GM21723 (cell line): ENCODE measurements around the gene KCTD12.

Experiments
- ATAC-seq: cut with Tn5 transposase; IDR thresholded peaks from one replicate; pipeline ENCODE4 v1.9.1; 2021; ENCODE audit warnings: mild to moderate bottlenecking, moderate library complexity; ENCODE audit not compliant: unreplicated experiment

Gene KCTD12

DNA sequence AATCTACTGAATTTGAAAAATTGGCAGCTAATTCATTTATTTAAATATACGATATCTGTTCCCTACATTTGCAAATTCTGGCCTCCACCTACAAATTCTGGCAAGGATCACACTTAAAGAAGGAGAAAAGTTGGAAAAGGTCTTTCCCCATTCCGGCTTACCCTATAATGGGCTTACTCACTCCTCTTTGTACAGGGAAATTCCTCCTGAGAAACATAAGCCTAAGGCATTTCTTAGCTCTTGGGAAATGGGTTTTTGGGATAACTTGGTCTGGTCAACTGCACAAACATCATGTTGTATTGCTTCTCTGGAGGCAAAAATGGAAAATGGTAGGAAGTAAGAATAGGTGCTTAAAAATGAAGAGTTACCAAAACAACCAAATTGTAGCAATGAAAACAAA, 25.5 kb downstream of the KCTD12 start:
- ATAC-seq: no peak

DNA sequence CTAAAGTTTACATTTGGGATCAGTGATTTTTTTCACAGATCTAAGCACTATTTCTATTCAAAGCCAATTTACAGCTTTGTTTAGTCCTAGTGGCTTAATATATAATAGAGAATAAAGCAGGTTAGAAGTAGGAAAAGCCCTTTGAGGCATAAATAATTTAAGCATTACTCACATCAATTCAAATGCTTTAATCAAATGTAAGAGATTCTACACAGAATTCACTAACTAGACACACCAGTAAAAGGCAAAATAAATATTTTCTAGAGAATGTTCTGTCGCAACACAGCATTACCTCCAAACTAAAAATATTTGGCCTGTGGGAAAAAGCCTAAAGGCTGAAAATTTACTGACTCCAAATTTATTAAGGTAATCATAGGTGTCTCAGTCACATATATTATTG, 31.3 kb downstream of the KCTD12 start:
- no peak for ATAC-seq

DNA sequence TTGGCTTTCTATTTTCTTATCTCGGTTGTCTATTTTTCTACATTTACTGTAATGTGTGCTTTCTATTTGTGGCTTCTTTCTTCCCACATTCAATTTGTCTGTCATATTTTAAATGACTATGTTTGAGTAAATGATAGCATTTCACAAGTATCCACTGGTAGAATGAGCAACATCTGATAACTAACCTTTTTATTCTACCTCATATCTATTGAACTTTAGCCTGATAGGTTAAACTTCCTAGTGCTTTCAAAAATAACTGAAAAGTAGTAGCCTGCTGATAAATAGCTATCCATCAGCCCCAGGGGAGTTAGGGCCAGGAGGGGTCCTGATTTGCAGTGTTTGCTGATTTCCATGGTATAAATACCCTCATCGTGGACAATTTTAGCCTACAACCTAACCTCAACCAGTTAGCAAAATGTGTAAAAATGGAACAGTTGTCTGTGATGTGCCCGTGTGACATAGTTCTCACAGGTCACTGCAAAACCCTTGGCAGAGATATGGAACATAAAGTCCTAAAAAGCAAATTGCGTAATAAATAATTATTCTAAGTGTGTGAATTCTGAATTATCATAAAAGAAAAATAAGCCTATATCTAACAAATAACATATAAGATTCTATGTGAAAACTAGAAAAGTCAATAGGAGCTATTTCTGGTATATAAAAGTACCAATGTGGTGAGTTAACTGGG, 32.1 kb downstream of the KCTD12 start:
- no peak for ATAC-seq

DNA sequence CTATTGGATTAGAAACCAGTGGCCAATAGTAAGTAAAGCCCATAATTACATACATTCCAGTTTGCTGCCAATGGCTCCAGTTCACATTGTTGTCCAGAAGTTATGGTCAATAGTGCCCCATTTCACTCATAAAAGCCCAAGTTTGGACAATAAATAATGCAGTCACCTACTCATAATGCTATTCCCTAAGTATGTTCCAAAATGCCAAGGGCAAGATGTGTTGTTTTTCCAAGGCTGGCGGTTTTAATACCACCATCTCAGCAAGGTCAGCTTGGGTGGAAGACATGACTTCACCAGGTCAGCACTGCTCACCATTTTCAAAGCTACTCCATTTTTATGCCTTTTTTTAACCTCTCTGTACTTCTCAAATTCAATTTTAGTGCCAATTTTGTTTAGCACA, 32.7 kb downstream of the KCTD12 start:
- ATAC-seq: no peak

DNA sequence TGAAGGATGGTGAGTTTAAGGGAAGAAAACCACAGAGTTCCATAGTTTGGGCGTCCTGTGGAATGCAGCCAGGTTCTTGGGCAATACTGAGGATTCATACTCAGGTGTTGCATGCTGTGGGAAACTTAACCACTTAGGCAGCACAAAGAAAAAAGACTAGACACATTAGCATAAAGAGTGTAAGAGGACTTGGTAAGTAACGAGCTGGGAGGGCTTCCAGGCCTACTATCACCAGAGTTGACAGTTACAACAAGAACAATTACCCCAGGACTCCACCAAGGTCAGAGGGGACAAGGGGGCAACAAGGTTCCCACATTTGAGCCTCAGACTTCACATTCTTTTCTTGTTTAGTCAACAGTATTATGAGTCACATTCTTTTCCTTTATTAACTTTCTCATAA, 33.2 kb downstream of the KCTD12 start:
- ATAC-seq: no peak

DNA sequence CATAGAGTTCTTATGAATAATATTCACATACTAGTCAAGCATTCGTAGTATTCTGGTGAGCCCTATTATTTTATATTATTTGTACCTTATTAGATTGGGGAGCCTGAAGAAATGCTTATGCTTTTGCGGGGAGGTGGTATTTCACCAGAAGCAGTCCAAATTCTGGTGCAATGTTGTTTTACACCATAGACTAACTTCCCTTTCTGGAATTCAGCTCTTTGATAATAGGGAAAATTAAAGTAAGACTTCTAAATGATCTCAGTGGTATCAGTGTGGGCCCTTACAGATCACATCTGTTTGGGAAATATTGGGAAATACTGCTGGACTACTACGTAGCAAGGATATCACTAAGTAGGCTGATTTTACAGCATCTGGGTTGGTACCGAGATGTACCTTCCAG, 34.2 kb downstream of the KCTD12 start:
- no peak for ATAC-seq

DNA sequence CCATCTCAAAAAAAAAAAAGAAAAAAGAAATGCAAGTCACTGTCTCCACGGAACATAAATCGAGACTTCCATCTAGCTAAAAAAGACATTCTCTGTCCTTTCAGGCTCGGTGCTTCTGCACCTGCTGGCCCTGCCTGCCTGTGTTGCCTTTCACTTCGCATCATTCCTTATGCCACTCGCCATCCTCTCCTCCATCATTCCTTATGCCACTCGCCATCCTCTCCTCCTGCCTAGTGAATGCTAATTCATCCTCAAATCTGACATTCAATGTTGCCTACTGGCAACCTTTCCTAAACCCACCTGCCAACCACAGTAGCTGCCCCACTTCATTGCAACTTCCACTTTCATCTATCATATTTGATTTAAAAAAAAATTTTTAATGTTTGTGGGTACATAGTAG, 36.7 kb downstream of the KCTD12 start:
- no peak for ATAC-seq

DNA sequence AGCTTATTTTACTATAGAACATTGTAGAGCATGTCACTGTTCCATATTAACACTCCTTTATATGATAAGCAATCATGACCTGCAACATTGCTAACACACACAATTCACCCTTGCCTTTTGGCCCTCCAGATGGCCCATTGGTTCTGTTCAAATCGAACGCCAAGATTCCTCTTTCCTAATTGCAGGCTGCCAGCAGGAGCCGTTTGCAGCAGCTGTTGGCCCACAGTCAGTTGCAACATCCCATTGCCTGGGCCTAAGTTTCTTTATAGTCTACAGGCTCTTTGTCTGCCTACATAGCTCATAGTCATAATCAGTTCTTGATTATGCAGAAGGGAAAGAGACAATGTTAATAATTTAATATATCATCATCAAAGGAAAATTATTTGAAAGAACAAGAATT, 37.6 kb downstream of the KCTD12 start:
- no peak for ATAC-seq

DNA sequence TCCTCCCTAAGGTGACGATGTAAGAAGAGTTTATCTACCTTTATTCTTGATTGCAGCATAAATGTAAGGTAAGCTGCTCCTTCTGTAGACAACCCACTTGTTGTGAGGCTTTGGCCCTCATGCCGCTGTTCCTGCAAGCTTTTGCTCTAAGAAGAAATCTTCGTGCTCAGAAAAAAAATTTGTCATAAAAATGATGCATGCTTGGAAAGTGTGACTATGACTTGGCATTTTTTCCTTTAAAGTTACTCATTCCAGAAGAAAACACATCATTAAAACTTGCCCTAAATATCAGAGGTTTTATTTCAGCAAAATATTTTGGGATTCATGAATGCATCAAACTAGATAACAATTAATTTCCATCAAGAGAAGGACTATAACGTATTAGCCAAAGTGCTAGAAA, 39.8 kb downstream of the KCTD12 start:
- no peak for ATAC-seq

DNA sequence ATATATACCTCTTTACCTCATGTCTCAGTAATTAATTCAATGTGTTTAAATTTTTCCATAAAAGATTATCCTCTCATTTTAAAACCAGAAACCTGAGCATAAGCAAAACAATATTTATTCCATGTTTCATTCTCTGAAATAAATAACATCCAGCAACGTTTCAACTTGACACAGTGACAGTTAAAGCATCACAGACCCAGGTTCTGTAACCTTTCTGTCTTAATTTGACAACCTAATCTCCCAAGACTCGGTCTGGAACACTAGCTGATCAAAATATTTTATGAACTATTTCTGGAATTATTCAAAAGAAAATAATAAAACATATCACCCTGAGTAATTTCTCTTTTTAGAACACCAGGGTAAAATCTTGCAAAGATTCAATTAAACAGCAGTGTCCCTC, 40.3 kb downstream of the KCTD12 start:
- no peak for ATAC-seq

DNA sequence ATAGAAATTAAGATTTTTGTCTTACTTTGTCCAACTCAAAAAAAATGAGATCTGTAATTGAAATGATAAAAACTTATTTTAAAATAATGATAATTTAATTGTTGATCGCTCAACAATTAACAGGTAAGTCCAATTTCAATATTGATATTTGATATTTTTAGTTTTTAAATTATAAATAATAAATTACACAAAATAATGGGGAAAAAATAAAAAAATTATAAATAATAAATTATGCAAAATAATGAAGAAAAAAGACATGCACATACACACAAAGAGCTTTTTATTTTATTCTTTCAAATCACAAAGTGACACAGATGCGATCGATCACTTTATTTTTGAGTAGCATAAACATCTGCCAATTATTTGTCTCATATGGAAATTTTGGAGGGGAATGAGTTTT, 40.8 kb downstream of the KCTD12 start:
- ATAC-seq: no peak

DNA sequence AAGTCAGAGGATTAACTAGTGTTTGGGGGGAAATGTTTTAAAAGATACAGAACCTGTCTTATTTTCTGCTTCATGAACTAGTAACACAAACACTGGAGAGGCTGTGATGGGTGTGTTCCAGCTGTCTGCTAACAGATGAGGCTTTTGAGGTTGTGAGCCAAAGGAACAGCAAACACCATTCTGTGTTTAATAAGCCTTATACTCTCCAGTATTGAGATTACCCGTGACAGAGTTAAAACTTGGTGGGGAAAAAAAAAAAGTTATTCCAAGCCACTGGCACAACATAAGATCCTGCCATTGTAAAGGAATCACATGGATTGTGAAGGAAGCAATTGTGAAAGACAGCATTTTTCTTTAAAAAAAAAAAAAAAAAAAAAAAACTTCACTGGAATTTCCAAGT, 48.4 kb downstream of the KCTD12 start:
- ATAC-seq: no peak

DNA sequence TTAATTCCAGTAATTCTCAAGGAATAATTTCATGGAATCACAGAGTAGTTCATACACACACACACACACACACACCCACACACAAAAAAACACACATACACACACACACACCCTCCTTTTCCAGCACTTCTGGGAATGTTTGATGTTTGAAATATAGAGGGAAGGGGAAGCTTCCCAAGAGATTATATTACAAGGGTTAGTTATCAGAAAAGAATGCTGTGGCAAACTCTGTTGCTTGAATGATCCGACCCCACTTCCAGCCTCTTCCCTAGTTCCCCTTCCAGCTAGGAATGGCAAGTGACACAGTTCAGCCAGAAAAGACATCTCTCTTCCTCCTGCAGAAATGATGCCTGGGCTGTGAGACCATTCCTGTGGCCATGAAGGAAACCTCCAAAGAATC, 49.9 kb downstream of the KCTD12 start:
- no peak for ATAC-seq

DNA sequence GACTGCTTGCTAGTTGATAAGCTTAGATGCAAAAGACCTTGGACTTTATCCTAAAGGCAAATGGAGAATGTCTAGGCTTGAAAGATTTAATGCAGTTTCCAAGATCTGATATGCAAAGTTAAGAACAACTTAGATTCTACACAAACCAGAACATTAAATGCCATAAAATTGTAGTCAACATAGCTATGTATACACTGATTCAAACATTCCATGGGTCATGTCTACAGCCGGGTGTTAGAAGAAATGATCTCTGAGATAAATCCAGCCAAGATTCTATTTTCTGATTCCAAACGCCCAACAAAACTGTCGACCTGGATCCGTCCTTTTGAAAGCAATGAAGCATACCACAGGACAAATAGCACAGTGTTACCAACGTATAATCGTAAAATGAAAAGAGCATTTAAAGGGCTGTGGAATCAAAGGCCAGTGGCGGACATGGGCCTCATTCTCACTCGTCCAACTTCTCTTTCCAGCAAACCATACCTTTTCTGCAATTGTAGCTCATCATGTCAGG, 52.7 kb downstream of the KCTD12 start:
- no peak for ATAC-seq

DNA sequence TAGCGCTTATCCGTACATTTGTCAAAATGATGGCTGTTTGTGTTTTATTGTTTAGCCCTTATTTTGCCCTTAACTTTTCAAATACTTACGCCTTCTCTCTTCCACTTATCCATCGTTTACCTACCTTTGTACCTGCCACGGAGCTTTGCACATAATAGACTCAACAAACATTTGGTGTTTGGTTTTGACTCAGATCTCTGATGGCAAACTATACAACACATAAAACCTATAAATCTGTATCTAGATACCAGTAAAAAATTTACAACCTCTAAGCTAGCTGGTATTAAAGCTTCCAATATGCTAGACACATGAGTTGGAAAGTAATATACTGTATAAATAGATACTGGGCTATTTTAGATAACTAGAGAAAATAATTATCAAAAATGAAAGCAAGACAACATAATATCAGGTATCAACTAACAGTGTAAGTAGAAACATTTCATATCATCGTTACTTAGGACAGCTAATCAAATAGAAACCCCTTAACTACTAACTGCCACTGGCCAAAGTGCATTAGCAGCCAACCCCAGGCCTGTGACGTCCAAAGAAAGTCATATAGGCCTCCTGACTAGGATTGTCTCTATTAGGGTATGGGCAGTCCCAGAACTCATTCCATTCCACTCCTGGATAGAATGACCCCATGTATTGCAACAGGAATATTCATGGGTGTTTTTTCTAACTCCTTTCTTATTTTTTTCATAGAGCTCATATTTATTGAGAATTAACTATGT, 53.8 kb downstream of the KCTD12 start:
- ATAC-seq: no peak

DNA sequence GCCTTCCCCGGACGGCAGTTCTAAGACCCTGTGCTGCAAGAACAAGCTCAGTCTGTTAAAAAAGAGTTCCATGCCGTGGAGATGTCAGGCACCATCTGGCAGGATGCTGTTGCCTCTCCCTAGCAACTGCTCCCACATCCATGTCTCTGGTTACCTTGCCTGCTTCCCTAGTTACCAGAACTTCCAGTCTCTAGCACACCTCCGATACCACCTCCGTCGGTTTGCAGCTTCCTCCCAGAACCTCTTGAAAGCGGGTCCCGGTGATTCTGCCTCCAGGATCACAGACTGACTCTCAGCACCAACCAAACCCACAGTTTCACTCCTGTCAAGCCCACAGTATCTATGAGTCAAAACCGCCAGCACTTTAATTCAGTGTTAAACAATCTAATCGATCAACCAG, 55.4 kb downstream of the KCTD12 start:
- ATAC-seq: no peak
